K562 (cell line): ENCODE measurements around the gene LOXL3. TPM values are rescaled to one million over a fixed set of nuclear protein-coding genes. Genes with fewer than 3 reads are reported as not detected.

Experiments used
- ARID1B ChIP-seq: fragments of 450-650 bp; IDR thresholded peaks from 2 replicates; pipeline ENCODE4 v1.6.1; 2016; ENCODE audit warnings: antibody characterized with exemption, mild to moderate bottlenecking, inconsistent platforms
- BRD9 ChIP-seq: fragments of 450-650 bp; IDR thresholded peaks from 2 replicates; pipeline ENCODE4 v1.6.1; 2018; ENCODE audit warnings: low read depth; ENCODE audit not compliant: partially characterized antibody
- CBX3 ChIP-seq, 2 experiments: IDR thresholded peaks; 1 replicate in 1 of 2; 2 replicates in 1 of 2; pipeline ENCODE4 v1.6.1; 2012; ENCODE audit warnings: inconsistent platforms in 2 of 2, low read length in 2 of 2, borderline replicate concordance in 1 of 2, control low read depth in 1 of 2
- CEBPB ChIP-seq: fragments of 450-650 bp; IDR thresholded peaks from 2 replicates; pipeline ENCODE4 v1.6.1; 2016; ENCODE audit warnings: missing genetic modification characterization, missing compliant biosample characterization
- FOXJ3 ChIP-seq: sonication (generic); formaldehyde crosslinking; IDR thresholded peaks from 2 replicates; pipeline ENCODE4 v1.4.0; 2020; ENCODE audit warnings: mild to moderate bottlenecking, missing genetic modification reagents
- GATA2 ChIP-seq: sonication (generic); formaldehyde crosslinking; IDR thresholded peaks from 2 replicates; pipeline ENCODE4 v1.4.0; 2020; ENCODE audit warnings: mild to moderate bottlenecking, missing genetic modification reagents
- HNRNPH1 ChIP-seq: fragments of 200-400 bp; formaldehyde crosslinking; optimal IDR thresholded peaks from 2 replicates; pipeline ENCODE3; 2017; ENCODE audit warnings: low read depth, mild to moderate bottlenecking, low read length, moderate library complexity
- IFI16 ChIP-seq: fragments of 250-450 bp; sonication (Bioruptor Pico); IDR thresholded peaks from 2 replicates; pipeline ENCODE4 v2.1.2; 2022; ENCODE audit warnings: mild to moderate bottlenecking, inconsistent platforms
- IRF2 ChIP-seq: sonication (generic); formaldehyde crosslinking; IDR thresholded peaks from 2 replicates; pipeline ENCODE4 v1.8.1; 2022; ENCODE audit warnings: mild to moderate bottlenecking, missing genetic modification reagents
- KAT7 ChIP-seq: sonication (generic); formaldehyde crosslinking; IDR thresholded peaks from 2 replicates; pipeline ENCODE4 v1.8.0; 2022; ENCODE audit warnings: missing genetic modification reagents, mild to moderate bottlenecking, borderline replicate concordance
- KAT8 ChIP-seq: fragments of 450-650 bp; IDR thresholded peaks from 2 replicates; pipeline ENCODE4 v1.6.1; 2016; ENCODE audit warnings: low read depth, mild to moderate bottlenecking
- MAFF ChIP-seq: IDR thresholded peaks from 2 replicates; pipeline ENCODE4 v1.6.1; 2012; ENCODE audit warnings: low read length, improper control_type of control experiment
- NR2C2 ChIP-seq, 2 experiments: fragments of 200-800 bp in 1 of 2; sonication (Bioruptor generic) in 1 of 2; sonication (generic) in 1 of 2; formaldehyde crosslinking in 1 of 2; IDR thresholded peaks; 2 replicates each; pipeline versions ENCODE4 v1.6.1 to v1.8.0; 2016 to 2022; ENCODE audit warnings: mild to moderate bottlenecking in 1 of 2, missing compliant biosample characterization in 1 of 2, missing genetic modification characterization in 1 of 2, missing genetic modification reagents in 1 of 2
- RBM34 ChIP-seq: fragments of 200-400 bp; formaldehyde crosslinking; IDR thresholded peaks from 2 replicates; pipeline ENCODE4 v1.6.1; 2018; ENCODE audit warnings: low read length, borderline replicate concordance; ENCODE audit not compliant: insufficient read depth
- RFX7 ChIP-seq: fragments of 250-450 bp; sonication (Bioruptor Pico); IDR thresholded peaks from 2 replicates; pipeline ENCODE4 v1.5.1; 2021; ENCODE audit warnings: mild to moderate bottlenecking
- SMC3 ChIP-seq: conservative IDR thresholded peaks from 2 replicates; pipeline ENCODE4 v1.6.1; 2011; ENCODE audit warnings: low read depth, low read length, improper control_type of control experiment; ENCODE audit not compliant: insufficient read depth
- VEZF1 ChIP-seq: fragments of 200-800 bp; sonication (Bioruptor generic); IDR thresholded peaks from 2 replicates; pipeline ENCODE4 v1.6.1; 2017; ENCODE audit warnings: missing genetic modification characterization, missing compliant biosample characterization
- ZNF263 ChIP-seq: sonication (generic); formaldehyde crosslinking; IDR thresholded peaks from 2 replicates; pipeline ENCODE4 v1.8.0; 2022; ENCODE audit warnings: mild to moderate bottlenecking, missing genetic modification reagents, borderline replicate concordance
- ZNF408 ChIP-seq: fragments of 250-450 bp; sonication (Bioruptor Pico); IDR thresholded peaks from 2 replicates; pipeline ENCODE4 v1.4.0; 2020; ENCODE audit warnings: low read depth, mild to moderate bottlenecking, moderate library complexity
- ZNF57 ChIP-seq: fragments of 450-650 bp; formaldehyde crosslinking; IDR thresholded peaks from 2 replicates; pipeline ENCODE4 v1.4.0; 2020; ENCODE audit warnings: mild to moderate bottlenecking, moderate library complexity
- ZNF589 ChIP-seq: fragments of 200-800 bp; sonication (Bioruptor generic); IDR thresholded peaks from 2 replicates; pipeline ENCODE4 v1.6.1; 2016; ENCODE audit warnings: low read depth, missing genetic modification characterization, missing compliant biosample characterization
- ZNF655 ChIP-seq: fragments of 250-450 bp; sonication (Bioruptor Pico); IDR thresholded peaks from 2 replicates; pipeline ENCODE4 v1.5.0; 2021
- polyA plus RNA-seq, 8 experiments: library from polyadenylated mRNA; depleted of rRNA in 4 of 8; stranded (reverse) in 5 of 8; unstranded in 3 of 8; fragments of >200 nt; fragmentation: Nextera tagmentation in 2 of 8; fragmentation: Illumina TruSeq in 1 of 8; extraction: Ambion mirVana in 2 of 8; extraction: Trizol in 1 of 8; gene quantifications; 2 replicates each; pipeline versions ENCODE4 v1.2.1 to v1.2.3, GENCODE V29; 2011 to 2014; ENCODE audit warnings: inconsistent platforms in 1 of 8, missing spikeins in 1 of 8
- total RNA-seq, 7 experiments: library from RNA; depleted of rRNA in 6 of 7; stranded (reverse); fragments of >200 nt in 6 of 7; fragmentation: Illumina TruSeq in 2 of 7; extraction: Trizol in 2 of 7; gene quantifications; 2 replicates each; pipeline versions ENCODE4 v1.2.1 to v1.2.3, GENCODE V29; 2011 to 2021; ENCODE audit warnings: low replicate concordance in 1 of 7
- TF ChIP-seq, protein P1 (sequence below): fragments of 450-650 bp; IDR thresholded peaks from 2 replicates; pipeline ENCODE4 v1.6.1; 2016; ENCODE audit warnings: mild to moderate bottlenecking

LOXL3 gene
- total and polyA plus RNA-seq, 9 of the 15 experiments (the other 6 are each of a cell fraction or from before 2014, with no cell fraction given), result 0.22 to 0.99 (median 0.31) TPM

- peak; percentile 62 for TF ChIP-seq VEZF1 (CRISPR knock-in tag)
- no peak for TF ChIP-seq HNRNPH1
- TF ChIP-seq KAT7, result 0 out of 2 replicates have a peak, but pooled peaks have one; percentile 4
- TF ChIP-seq CBX3 (IDR thresholded peaks at IDR 0.05; ENCODE audit: borderline replicate concordance in 1 of 2, low read length in 2 of 2), result no peak
- TF ChIP-seq RFX7, result no peak
- TF ChIP-seq BRD9, result no peak
- TF ChIP-seq RBM34, result no peak
- peak; percentile 80 for TF ChIP-seq ARID1B
- no peak for TF ChIP-seq IFI16 (CRISPR knock-in tag)
- TF ChIP-seq ZNF655 (CRISPR knock-in tag), result no peak
- no peak for TF ChIP-seq ZNF57 (CRISPR knock-in tag)
- TF ChIP-seq ZNF263 (CRISPR knock-in tag), result peak; percentile 27; the same call in 1 of the 2 replicates
- no peak for TF ChIP-seq IRF2
- TF ChIP-seq SMC3, result no peak
- TF ChIP-seq ZNF408 (CRISPR knock-in tag), result no peak
- no peak for TF ChIP-seq MAFF
- TF ChIP-seq FOXJ3 (CRISPR knock-in tag), result no peak
- TF ChIP-seq KAT8, result no peak
- TF ChIP-seq, protein P1, sequence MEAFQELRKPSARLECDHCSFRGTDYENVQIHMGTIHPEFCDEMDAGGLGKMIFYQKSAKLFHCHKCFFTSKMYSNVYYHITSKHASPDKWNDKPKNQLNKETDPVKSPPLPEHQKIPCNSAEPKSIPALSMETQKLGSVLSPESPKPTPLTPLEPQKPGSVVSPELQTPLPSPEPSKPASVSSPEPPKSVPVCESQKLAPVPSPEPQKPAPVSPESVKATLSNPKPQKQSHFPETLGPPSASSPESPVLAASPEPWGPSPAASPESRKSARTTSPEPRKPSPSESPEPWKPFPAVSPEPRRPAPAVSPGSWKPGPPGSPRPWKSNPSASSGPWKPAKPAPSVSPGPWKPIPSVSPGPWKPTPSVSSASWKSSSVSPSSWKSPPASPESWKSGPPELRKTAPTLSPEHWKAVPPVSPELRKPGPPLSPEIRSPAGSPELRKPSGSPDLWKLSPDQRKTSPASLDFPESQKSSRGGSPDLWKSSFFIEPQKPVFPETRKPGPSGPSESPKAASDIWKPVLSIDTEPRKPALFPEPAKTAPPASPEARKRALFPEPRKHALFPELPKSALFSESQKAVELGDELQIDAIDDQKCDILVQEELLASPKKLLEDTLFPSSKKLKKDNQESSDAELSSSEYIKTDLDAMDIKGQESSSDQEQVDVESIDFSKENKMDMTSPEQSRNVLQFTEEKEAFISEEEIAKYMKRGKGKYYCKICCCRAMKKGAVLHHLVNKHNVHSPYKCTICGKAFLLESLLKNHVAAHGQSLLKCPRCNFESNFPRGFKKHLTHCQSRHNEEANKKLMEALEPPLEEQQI, result no peak
- TF ChIP-seq NR2C2 (CRISPR knock-in tag; IDR thresholded peaks at IDR 0.05), result 0 out of 2 replicates have a peak, but pooled peaks have one; percentile 2
- peak; percentile 96 for TF ChIP-seq NR2C2 (tag; IDR thresholded peaks at IDR 0.05)
- no peak for TF ChIP-seq GATA2 (CRISPR knock-in tag)
- TF ChIP-seq CEBPB, result no peak
- TF ChIP-seq ZNF589 (CRISPR knock-in tag), result 0 out of 2 replicates have a peak, but pooled peaks have one; percentile 39
Measured at GRCh38 chr2:74502147-74502719, 51.5 kb downstream of the LOXL3 start (continued).
